HEK293T (cell line): ENCODE results near the gene PGBD5.

Experiments
- CTCF ChIA-PET: fragments of 350-600 bp; formaldehyde crosslinking; extraction: SDS; loops from one replicate; lab custom pipeline; 2021; ENCODE audit warnings: antibody characterized with exemption, inconsistent platforms; lab: Yijun Ruan, JAX
- POLR2A ChIA-PET: fragments of 350-600 bp; formaldehyde crosslinking; extraction: SDS; loops from one replicate; lab custom pipeline; 2020; ENCODE audit warnings: antibody characterized with exemption, inconsistent platforms; lab: Yijun Ruan, JAX
- DNase-seq: peaks from one replicate; pipeline ENCODE4 v3.0.0; 2012; ENCODE audit warnings: mixed read lengths; ENCODE audit errors: extremely low spot score
- ARNT ChIP-seq: fragments of 450-650 bp; IDR thresholded peaks from 2 replicates; pipeline ENCODE4 v1.6.1; 2017; ENCODE audit warnings: mild to moderate bottlenecking
- BHLHE40 ChIP-seq: fragments of 450-650 bp; IDR thresholded peaks from 2 replicates; pipeline ENCODE4 v1.6.1; 2016; ENCODE audit warnings: mild to moderate bottlenecking, moderate library complexity, borderline replicate concordance
- CTBP1 ChIP-seq: fragments of 450-650 bp; IDR thresholded peaks from 2 replicates; pipeline ENCODE4 v1.6.1; 2016; ENCODE audit warnings: borderline replicate concordance
- ELF4 ChIP-seq: fragments of 450-650 bp; IDR thresholded peaks from 2 replicates; pipeline ENCODE4 v1.6.1; 2017; ENCODE audit warnings: antibody characterized with exemption
- FOXA1 ChIP-seq: fragments of 450-650 bp; IDR thresholded peaks from 2 replicates; pipeline ENCODE4 v1.6.1; 2016; ENCODE audit warnings: mild to moderate bottlenecking
- FOXK2 ChIP-seq: fragments of 450-650 bp; IDR thresholded peaks from 2 replicates; pipeline ENCODE4 v1.6.1; 2016; ENCODE audit warnings: mild to moderate bottlenecking
- FOXM1 ChIP-seq: fragments of 450-650 bp; IDR thresholded peaks from 2 replicates; pipeline ENCODE4 v1.6.1; 2017; ENCODE audit warnings: mild to moderate bottlenecking, borderline replicate concordance
- HDGF ChIP-seq: fragments of 450-650 bp; IDR thresholded peaks from 2 replicates; pipeline ENCODE4 v1.6.1; 2017; ENCODE audit warnings: antibody characterized with exemption, borderline replicate concordance
- L3MBTL2 ChIP-seq: fragments of 450-650 bp; conservative IDR thresholded peaks from 2 replicates; pipeline ENCODE4 v1.6.1; 2016; ENCODE audit warnings: mild to moderate bottlenecking
- LEF1 ChIP-seq: fragments of 450-650 bp; IDR thresholded peaks from 2 replicates; pipeline ENCODE4 v1.6.1; 2017; ENCODE audit warnings: mild to moderate bottlenecking, borderline replicate concordance
- NFRKB ChIP-seq: fragments of 450-650 bp; IDR thresholded peaks from 2 replicates; pipeline ENCODE4 v1.6.1; 2016; ENCODE audit warnings: mild to moderate bottlenecking, moderate library complexity
- PKNOX1 ChIP-seq: fragments of 450-650 bp; IDR thresholded peaks from 2 replicates; pipeline ENCODE4 v1.6.1; 2016
- SP1 ChIP-seq: fragments of 450-650 bp; IDR thresholded peaks from 2 replicates; pipeline ENCODE4 v1.6.1; 2017
- SUZ12 ChIP-seq: fragments of 450-650 bp; IDR thresholded peaks from 2 replicates; pipeline ENCODE4 v1.6.1; 2016; ENCODE audit warnings: mild to moderate bottlenecking
- TARDBP ChIP-seq: fragments of 450-650 bp; IDR thresholded peaks from 2 replicates; pipeline ENCODE4 v1.6.1; 2016
- ZNF384 ChIP-seq: fragments of 450-650 bp; IDR thresholded peaks from 2 replicates; pipeline ENCODE4 v1.6.1; 2016

The PGBD5 gene

GRCh38 chr1:230323686-230324085, 102.4 kb downstream of the PGBD5 start:
- ChIA-PET POLR2A (no interaction called here), CTCF (no interaction called here)
- DNase-seq = no peak
- TF ChIP-seq CTBP1 (no peak), TARDBP (no peak), SP1 (no peak), ARNT (no peak), PKNOX1 (no peak), BHLHE40 (no peak)

GRCh38 chr1:230322967-230323547, 103.1 kb downstream of the PGBD5 start:
- no peak for DNase-seq
- TF ChIP-seq LEF1 (no peak), FOXK2 (no peak), SUZ12 (no peak), CTBP1 (no peak), ARNT (no peak), BHLHE40 (no peak), ELF4 (no peak)
- ChIA-PET POLR2A (no interaction called here), CTCF (no interaction called here)

GRCh38 chr1:230322421-230322756, 103.7 kb downstream of the PGBD5 start:
- TF ChIP-seq NFRKB (no peak), PKNOX1 (no peak), SUZ12 (no peak), LEF1 (no peak), ELF4 (no peak), FOXA1 (no peak), CTBP1 (no peak), SP1 (no peak), TARDBP (no peak), BHLHE40 (no peak), HDGF (no peak), L3MBTL2 (no peak), ARNT (no peak), ZNF384 (no peak), FOXM1 (no peak), FOXK2 (no peak)
- ChIA-PET POLR2A (no interaction called here), CTCF (no interaction called here)
- no peak for DNase-seq

- no peak for DNase-seq
- TF ChIP-seq NFRKB (no peak), ELF4 (no peak), SUZ12 (no peak)
- ChIA-PET CTCF (no interaction called here), POLR2A (no interaction called here)
These were observed 104.3 kb downstream of the PGBD5 start for GRCh38 chr1:230321741-230322420.

- ChIA-PET CTCF (no interaction called here), POLR2A (no interaction called here)
- no peak for DNase-seq
- TF ChIP-seq FOXA1 = no peak
- TF ChIP-seq PKNOX1 = no peak
These were observed 104.8 kb downstream of the PGBD5 start for GRCh38 chr1:230321341-230321740.

GRCh38 chr1:230320804-230321203, 105.3 kb downstream of the PGBD5 start:
- DNase-seq = no peak
- CTCF ChIA-PET = interaction anchor here (0.6 kb wide), 1 partner anchor 203 kb away, joined by 5 read pairs; no protein-coding TSS in a partner anchor
- POLR2A ChIA-PET = no interaction called here
- no peak for TF ChIP-seq L3MBTL2
- no peak for TF ChIP-seq ELF4
- no peak for TF ChIP-seq TARDBP
- no peak for TF ChIP-seq SUZ12
- no peak for TF ChIP-seq SP1
- no peak for TF ChIP-seq FOXM1

- ChIA-PET POLR2A (no interaction called here), CTCF (no interaction called here)
- TF ChIP-seq FOXM1 (no peak), BHLHE40 (no peak), L3MBTL2 (no peak), HDGF (no peak), FOXK2 (no peak), FOXA1 (no peak), NFRKB (no peak), ELF4 (no peak), SP1 (no peak), PKNOX1 (no peak), CTBP1 (no peak), LEF1 (no peak), TARDBP (no peak), ZNF384 (no peak)
- no peak for DNase-seq
These were observed 107.0 kb downstream of the PGBD5 start for GRCh38 chr1:230319014-230319747.
